IMR-90 (cell line): ENCODE measurements around the gene PCNX4. TPM values are rescaled to one million over a fixed set of nuclear protein-coding genes. Genes with fewer than 3 reads are reported as not detected.

Source experiments
- ATAC-seq: fragments of 200-7000 bp; cut with Tn5 transposase; 2 replicates; pipeline ENCODE4 v1.9.1; 2020; ENCODE audit warnings: low read depth, mild to moderate bottlenecking, moderate library complexity
- BruUV-seq: library from RNA; stranded (reverse); fragments of 400-500 nt; replicated peaks from 2 replicates; lab custom pipeline; 2021; lab: Mats Ljungman, UMichigan
- CTCF ChIA-PET: fragments of 300-600 bp; formaldehyde crosslinking; extraction: SDS; loops from one replicate; lab custom pipeline; 2021; ENCODE audit warnings: antibody characterized with exemption; lab: Yijun Ruan, JAX
- POLR2A ChIA-PET: fragments of 300-600 bp; sonication (Branson Sonifier 250); formaldehyde crosslinking; loops from one replicate; lab custom pipeline; 2022; ENCODE audit warnings: antibody characterized with exemption; ENCODE audit not compliant: unreplicated experiment; lab: Charles Lee
- DNase-seq: peaks from one replicate; pipeline ENCODE4 v3.0.0; 2013
- H2AFZ ChIP-seq: replicated peaks from 2 replicates; pipeline ENCODE3; 2013; ENCODE audit warnings: low read length, mild to moderate bottlenecking; ENCODE audit not compliant: poor library complexity
- H2AK5ac ChIP-seq: 2 replicates; pipeline ENCODE4 v1.6.1; 2013; ENCODE audit warnings: low read depth, low read length, inconsistent platforms
- H2AK9ac ChIP-seq: replicated peaks from 2 replicates; pipeline ENCODE3; 2013; ENCODE audit warnings: mild to moderate bottlenecking, low read depth, low read length, moderate library complexity; ENCODE audit not compliant: poor library complexity
- H2BK120ac ChIP-seq: 2 replicates; pipeline ENCODE4 v1.6.1; 2013; ENCODE audit warnings: low read depth, low read length, inconsistent platforms
- H2BK15ac ChIP-seq: 3 replicates; pipeline ENCODE4 v1.6.1; 2013; ENCODE audit warnings: low read depth, low read length, inconsistent platforms
- H2BK20ac ChIP-seq: 2 replicates; pipeline ENCODE4 v1.6.1; 2013; ENCODE audit warnings: low read depth, mild to moderate bottlenecking, inconsistent platforms, low read length, moderate library complexity
- H2BK5ac ChIP-seq: 2 replicates; pipeline ENCODE4 v1.6.1; 2013; ENCODE audit warnings: mild to moderate bottlenecking, low read depth, low read length, inconsistent platforms; ENCODE audit not compliant: poor library complexity, severe bottlenecking
- H3K14ac ChIP-seq: replicated peaks from 2 replicates; pipeline ENCODE4 v1.6.1; 2013; ENCODE audit warnings: low read depth, low read length, inconsistent platforms
- H3K18ac ChIP-seq: 2 replicates; pipeline ENCODE4 v1.6.1; 2013; ENCODE audit warnings: low read depth, low read length, control low read depth
- H3K23ac ChIP-seq: 2 replicates; pipeline ENCODE4 v1.6.1; 2013; ENCODE audit warnings: low read depth, low read length, inconsistent platforms
- H3K27ac ChIP-seq: 2 replicates; pipeline ENCODE4 v1.5.1; 2013; ENCODE audit warnings: mild to moderate bottlenecking, control low read depth, low read length; ENCODE audit not compliant: insufficient read depth
- H3K27me3 ChIP-seq: 2 replicates; pipeline ENCODE4 v1.6.1; 2013; ENCODE audit warnings: low read length; ENCODE audit not compliant: control insufficient read depth, insufficient read depth
- H3K36me3 ChIP-seq: 2 replicates; pipeline ENCODE4 v1.6.1; 2013; ENCODE audit warnings: low read length, mixed read lengths; ENCODE audit not compliant: control insufficient read depth, insufficient read depth
- H3K4ac ChIP-seq: 2 replicates; pipeline ENCODE4 v1.6.1; 2013; ENCODE audit warnings: low read depth, low read length, inconsistent platforms
- H3K4me1 ChIP-seq: 2 replicates; pipeline ENCODE4 v1.6.1; 2013; ENCODE audit warnings: low read length, mixed read lengths; ENCODE audit not compliant: control insufficient read depth, insufficient read depth
- H3K4me2 ChIP-seq: 2 replicates; pipeline ENCODE4 v1.6.1; 2013; ENCODE audit warnings: low read depth, mild to moderate bottlenecking, control low read depth, low read length, moderate library complexity
- H3K4me3 ChIP-seq: 2 replicates; pipeline ENCODE4 v1.5.1; 2013; ENCODE audit warnings: low read depth, mild to moderate bottlenecking, control low read depth, low read length, moderate library complexity; ENCODE audit not compliant: insufficient read depth
- H3K56ac ChIP-seq: 2 replicates; pipeline ENCODE4 v1.6.1; 2013; ENCODE audit warnings: low read length, inconsistent platforms; ENCODE audit not compliant: insufficient read depth; ENCODE audit errors: extremely low read depth
- H3K79me1 ChIP-seq, 2 experiments: 2 replicates each; pipeline ENCODE4 v1.6.1; 2013; ENCODE audit warnings: low read length in 2 of 2, inconsistent platforms in 1 of 2, low read depth in 1 of 2
- H3K9ac ChIP-seq: 2 replicates; pipeline ENCODE4 v1.6.1; 2013; ENCODE audit warnings: low read depth, low read length, control low read depth
- H3K9me1 ChIP-seq: 2 replicates; pipeline ENCODE4 v1.6.1; 2013; ENCODE audit warnings: low read length, inconsistent platforms; ENCODE audit not compliant: insufficient read depth
- H3K9me3 ChIP-seq: 2 replicates; pipeline ENCODE4 v1.6.1; 2013; ENCODE audit warnings: low read length; ENCODE audit not compliant: control insufficient read depth, insufficient read depth
- H4K20me1 ChIP-seq: 2 replicates; pipeline ENCODE4 v1.6.1; 2013; ENCODE audit warnings: low read length, inconsistent platforms; ENCODE audit not compliant: insufficient read depth
- H4K5ac ChIP-seq: 2 replicates; pipeline ENCODE4 v1.6.1; 2013; ENCODE audit warnings: mild to moderate bottlenecking, low read depth, low read length, control low read depth
- H4K8ac ChIP-seq, 2 experiments: 2 replicates each; pipeline ENCODE4 v1.6.1; 2013; ENCODE audit warnings: low read depth in 2 of 2, low read length in 2 of 2, control low read depth in 1 of 2, inconsistent platforms in 1 of 2
- H4K91ac ChIP-seq: 2 replicates; pipeline ENCODE4 v1.6.1; 2013; ENCODE audit warnings: low read depth, low read length, inconsistent platforms; ENCODE audit not compliant: insufficient read depth
- BHLHE40 ChIP-seq: fragments of 150-350 bp; IDR thresholded peaks from 2 replicates; pipeline ENCODE4 v1.6.1; 2016; ENCODE audit warnings: mild to moderate bottlenecking, low read depth, low read length
- CEBPB ChIP-seq: IDR thresholded peaks from 2 replicates; pipeline ENCODE4 v1.6.1; 2012; ENCODE audit warnings: low read depth, low read length, improper control_type of control experiment
- MXI1 ChIP-seq: IDR thresholded peaks from 2 replicates; pipeline ENCODE4 v1.6.1; 2012; ENCODE audit warnings: low read depth, mild to moderate bottlenecking, low read length, moderate library complexity, borderline replicate concordance
- NFE2L2 ChIP-seq: fragments of 150-350 bp; IDR thresholded peaks from 2 replicates; pipeline ENCODE4 v1.6.1; 2016; ENCODE audit warnings: low read depth, mild to moderate bottlenecking, low read length
- WGBS, 2 experiments: methylation state at CpG; one replicate each; pipeline versions ENCODE4 v1.1.5 to v1.1.7; 2013; ENCODE audit warnings: missing lambda C conversion rate in 2 of 2; ENCODE audit not compliant: insufficient read length in 1 of 2; ENCODE audit errors: extremely low coverage in 2 of 2; 5-methylcytosine and 5-hydroxymethylcytosine counted together
- dilution Hi-C: fragments of 300-500 bp; cut with HindIII; formaldehyde crosslinking; loops from one replicate; pipeline ENCODE4 v1.14.3; 2018; ENCODE audit warnings: low sequenced_read_pairs; ENCODE audit not compliant: unreplicated experiment
- in situ Hi-C: fragments of 300-500 bp; cut with MboI; formaldehyde crosslinking; loops from 3 replicates; pipeline ENCODE4 v1.14.3; 2019; ENCODE audit warnings: low sequenced_read_pairs, inconsistent platforms, mixed read lengths
- intact Hi-C: fragments of 100-400 bp; cut with micrococcal nuclease; formaldehyde crosslinking; loops from 2 replicates; pipeline ENCODE4 v1.10.0; 2022
- polyA plus RNA-seq, 3 experiments: library from polyadenylated mRNA; depleted of rRNA; stranded (reverse); fragments of >200 nt; gene quantifications; 2 replicates each; pipeline ENCODE4 v1.2.3, GENCODE V29; 2012; ENCODE audit warnings: low replicate concordance in 1 of 3
- total RNA-seq: library from RNA; depleted of rRNA; stranded (reverse); fragments of >200 nt; gene quantifications from 2 replicates; pipeline ENCODE4 v1.2.3, GENCODE V29; 2012
- TF ChIP-seq, protein P1 (sequence below): fragments of 150-350 bp; IDR thresholded peaks from 2 replicates; pipeline ENCODE4 v1.6.1; 2017; ENCODE audit warnings: mild to moderate bottlenecking, antibody characterized with exemption, low read length, low read depth

The PCNX4 gene
- total and polyA plus RNA-seq, 2 of the 4 experiments (the other 2 are of a cell fraction) = 55.4 to 128 TPM

DNA sequence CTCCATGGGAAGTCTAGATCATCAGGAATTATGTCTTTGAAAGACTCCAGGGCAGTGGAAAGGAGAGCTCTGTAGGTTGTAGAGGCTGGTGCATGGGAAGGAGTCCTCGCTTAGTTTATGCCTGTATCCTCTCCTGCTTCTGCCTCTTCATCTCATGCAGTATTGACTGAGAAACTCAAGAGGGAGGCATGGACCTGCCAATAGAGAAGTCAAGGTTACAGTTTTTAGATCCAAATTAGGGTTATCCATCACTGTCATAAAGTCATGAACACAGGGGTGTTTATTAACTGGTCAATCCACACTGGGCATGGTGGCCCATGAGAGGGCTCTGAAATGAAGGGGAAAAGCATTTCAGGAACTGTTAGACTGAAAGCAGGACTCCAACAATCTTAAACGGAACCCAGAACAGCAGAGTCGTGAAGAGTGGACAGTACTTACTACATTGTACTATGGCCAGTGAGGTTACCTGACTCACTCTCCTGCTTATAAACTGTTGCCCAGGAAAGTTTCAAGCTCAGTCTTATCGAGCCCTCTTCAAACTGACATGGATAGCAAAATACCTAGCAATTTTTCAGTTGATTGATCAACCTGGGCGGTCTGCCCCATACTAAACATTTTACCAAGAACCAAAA, 103.6 kb downstream of the PCNX4 start:
- H4K8ac ChIP-seq = no peak overlapping the region
- H4K20me1 ChIP-seq = no peaks in the 10 kb centered on the region
- POLR2A ChIA-PET = no interaction called here
- H3K27me3 ChIP-seq = peaks cover 5% of the 10 kb centered on the region
- TF ChIP-seq BHLHE40 (no peak), MXI1 (no peak), NFE2L2 (no peak), CEBPB (no peak)
- TF ChIP-seq, protein P1, sequence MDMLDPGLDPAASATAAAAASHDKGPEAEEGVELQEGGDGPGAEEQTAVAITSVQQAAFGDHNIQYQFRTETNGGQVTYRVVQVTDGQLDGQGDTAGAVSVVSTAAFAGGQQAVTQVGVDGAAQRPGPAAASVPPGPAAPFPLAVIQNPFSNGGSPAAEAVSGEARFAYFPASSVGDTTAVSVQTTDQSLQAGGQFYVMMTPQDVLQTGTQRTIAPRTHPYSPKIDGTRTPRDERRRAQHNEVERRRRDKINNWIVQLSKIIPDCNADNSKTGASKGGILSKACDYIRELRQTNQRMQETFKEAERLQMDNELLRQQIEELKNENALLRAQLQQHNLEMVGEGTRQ = no peak
- no peak overlapping the region for H2BK15ac ChIP-seq
- H3K4me3 ChIP-seq = no peak overlapping the region
- H3K14ac ChIP-seq = no peak overlapping the region
- no peak overlapping the region for H3K4ac ChIP-seq
- H2BK5ac ChIP-seq = no peak overlapping the region
- H3K4me1 ChIP-seq = no peaks in the 10 kb centered on the region
- dilution Hi-C loops = no loop called here
- in situ Hi-C loops = no loop called here
- ATAC-seq (no peak), DNase-seq (no peak)
- H2AK5ac ChIP-seq = no peak overlapping the region
- no TSS peak for BruUV-seq
- no peak overlapping the region for H4K91ac ChIP-seq
- H2BK120ac ChIP-seq = no peak overlapping the region
- no peak overlapping the region for H3K18ac ChIP-seq
- CTCF ChIA-PET = no interaction called here
- H3K36me3 ChIP-seq = no peaks in the 10 kb centered on the region
- no peak overlapping the region for H2AK9ac ChIP-seq
- no peak overlapping the region for H3K4me2 ChIP-seq
- no peak overlapping the region for H2AFZ ChIP-seq
- no peak overlapping the region for H3K23ac ChIP-seq
- H3K9ac ChIP-seq = no peak overlapping the region
- no peak overlapping the region for H2BK20ac ChIP-seq
- no peak overlapping the region for H3K56ac ChIP-seq
- no peak overlapping the region for H3K27ac ChIP-seq
- no CpG with 5 or more reads among the region's 5 CpGs for WGBS, 2 experiments
- H3K9me1 ChIP-seq = no peaks in the 10 kb centered on the region
- intact Hi-C loops = no loop called here
- no peaks in the 10 kb centered on the region for H3K9me3 ChIP-seq
- no peak overlapping the region for H4K5ac ChIP-seq
- H3K79me1 ChIP-seq = no peaks in the 10 kb centered on the region
